Loucy (cell line): ENCODE data around the gene VSTM5.
"Not testable (repeated sequence)": the region's sequence is repeated elsewhere in the genome, so short reads cannot be mapped to it uniquely, and the experiment has no call there.

ENCODE experiments used
- H2AFZ ChIP-seq: fragments of 200-600 bp; sonication (generic); 2 replicates; pipeline ENCODE4 v1.6.0; 2016; ENCODE audit warnings: antibody characterized with exemption, mild to moderate bottlenecking, low read length, moderate library complexity
- H3F3A ChIP-seq: fragments of 200-600 bp; 2 replicates; pipeline ENCODE4 v1.6.0; 2016; ENCODE audit warnings: antibody characterized with exemption, low read depth, mild to moderate bottlenecking
- H3K27me3 ChIP-seq: fragments of 200-600 bp; sonication (generic); 2 replicates; pipeline ENCODE4 v1.6.1; 2014; ENCODE audit warnings: low read length, mild to moderate bottlenecking; ENCODE audit not compliant: insufficient read depth, poor library complexity, severe bottlenecking
- H3K36me3 ChIP-seq: fragments of 200-600 bp; sonication (generic); 2 replicates; pipeline ENCODE4 v1.6.1; 2016; ENCODE audit warnings: low read length; ENCODE audit not compliant: insufficient read depth
- H3K4me1 ChIP-seq: fragments of 200-600 bp; sonication (generic); 2 replicates; pipeline ENCODE4 v1.5.1; 2014; ENCODE audit warnings: low read length, mild to moderate bottlenecking; ENCODE audit not compliant: insufficient read depth, poor library complexity, severe bottlenecking
- H3K4me2 ChIP-seq: fragments of 200-600 bp; sonication (generic); 2 replicates; pipeline ENCODE4 v1.6.0; 2014; ENCODE audit warnings: antibody characterized with exemption, low read length, low read depth, mild to moderate bottlenecking; ENCODE audit not compliant: poor library complexity, severe bottlenecking
- H3K4me3 ChIP-seq: fragments of 200-600 bp; sonication (generic); 2 replicates; pipeline ENCODE4 v1.5.1; 2014; ENCODE audit warnings: low read length, mild to moderate bottlenecking, mixed read lengths; ENCODE audit not compliant: poor library complexity, severe bottlenecking
- H3K79me2 ChIP-seq: fragments of 200-600 bp; sonication (generic); 2 replicates; pipeline ENCODE4 v1.6.1; 2014; ENCODE audit warnings: low read length; ENCODE audit not compliant: insufficient read depth
- H3K9ac ChIP-seq: fragments of 200-600 bp; sonication (generic); 2 replicates; pipeline ENCODE4 v1.6.0; 2014; ENCODE audit warnings: mild to moderate bottlenecking, low read depth, low read length, moderate library complexity; ENCODE audit not compliant: poor library complexity, severe bottlenecking
- H3K9me2 ChIP-seq: fragments of 200-600 bp; sonication (generic); replicated peaks from 2 replicates; pipeline ENCODE4 v1.6.1; 2016; ENCODE audit warnings: low read depth, low read length, mixed read lengths
- H3K9me3 ChIP-seq: fragments of 200-600 bp; sonication (generic); 2 replicates; pipeline ENCODE4 v1.6.1; 2014; ENCODE audit warnings: mild to moderate bottlenecking, antibody characterized with exemption, low read length, low read depth; ENCODE audit not compliant: insufficient read depth
- H4K20me1 ChIP-seq: fragments of 200-600 bp; sonication (generic); 2 replicates; pipeline ENCODE4 v1.6.0; 2014; ENCODE audit warnings: antibody characterized with exemption, low read length, mild to moderate bottlenecking; ENCODE audit not compliant: insufficient read depth, poor library complexity, severe bottlenecking
- EZH2phosphoT487 ChIP-seq: fragments of 200-600 bp; IDR thresholded peaks from 2 replicates; pipeline ENCODE4 v1.6.1; 2018; ENCODE audit warnings: antibody characterized with exemption, mild to moderate bottlenecking, moderate library complexity, borderline replicate concordance
- TF ChIP-seq, protein P1 (sequence below): fragments of 200-600 bp; sonication (generic); conservative IDR thresholded peaks from 2 replicates; pipeline ENCODE4 v1.5.1; 2014; ENCODE audit warnings: mild to moderate bottlenecking, antibody characterized with exemption, low read length

Gene VSTM5

DNA sequence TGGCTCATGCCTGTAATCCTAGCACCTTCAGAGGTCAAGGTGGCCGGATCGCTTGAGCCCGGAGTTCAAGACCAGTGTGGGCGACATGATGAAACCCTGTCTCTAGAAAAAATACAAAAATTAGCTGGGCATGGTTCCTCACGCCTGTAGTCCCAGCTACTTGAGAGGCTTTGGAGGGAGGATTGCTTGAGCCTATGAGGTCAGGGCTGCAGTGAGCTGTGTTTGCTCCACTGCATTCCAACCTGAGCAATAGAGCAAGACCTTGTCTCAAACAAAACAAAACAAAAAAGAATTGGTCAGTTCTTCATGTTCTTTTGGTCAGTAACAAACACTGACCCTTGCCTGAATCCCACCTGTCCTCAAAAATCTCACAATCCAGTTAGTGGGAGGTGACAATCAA lies 36.7 kb upstream of the VSTM5 start:
- no peaks in the 10 kb centered on the region for H3K27me3 ChIP-seq
- H3K4me2 ChIP-seq = no peak overlapping the region
- peaks cover 3% of the 10 kb centered on the region; the same call in 1 of the 2 replicates for H3K9me3 ChIP-seq
- no peaks in the 10 kb centered on the region for H3K4me1 ChIP-seq
- H3K9ac ChIP-seq = no peak overlapping the region
- H3K4me3 ChIP-seq = no peak overlapping the region
- H3K79me2 ChIP-seq = no peaks in the 10 kb centered on the region
- H3F3A ChIP-seq = no peaks in the 10 kb centered on the region
- TF ChIP-seq, protein P1, sequence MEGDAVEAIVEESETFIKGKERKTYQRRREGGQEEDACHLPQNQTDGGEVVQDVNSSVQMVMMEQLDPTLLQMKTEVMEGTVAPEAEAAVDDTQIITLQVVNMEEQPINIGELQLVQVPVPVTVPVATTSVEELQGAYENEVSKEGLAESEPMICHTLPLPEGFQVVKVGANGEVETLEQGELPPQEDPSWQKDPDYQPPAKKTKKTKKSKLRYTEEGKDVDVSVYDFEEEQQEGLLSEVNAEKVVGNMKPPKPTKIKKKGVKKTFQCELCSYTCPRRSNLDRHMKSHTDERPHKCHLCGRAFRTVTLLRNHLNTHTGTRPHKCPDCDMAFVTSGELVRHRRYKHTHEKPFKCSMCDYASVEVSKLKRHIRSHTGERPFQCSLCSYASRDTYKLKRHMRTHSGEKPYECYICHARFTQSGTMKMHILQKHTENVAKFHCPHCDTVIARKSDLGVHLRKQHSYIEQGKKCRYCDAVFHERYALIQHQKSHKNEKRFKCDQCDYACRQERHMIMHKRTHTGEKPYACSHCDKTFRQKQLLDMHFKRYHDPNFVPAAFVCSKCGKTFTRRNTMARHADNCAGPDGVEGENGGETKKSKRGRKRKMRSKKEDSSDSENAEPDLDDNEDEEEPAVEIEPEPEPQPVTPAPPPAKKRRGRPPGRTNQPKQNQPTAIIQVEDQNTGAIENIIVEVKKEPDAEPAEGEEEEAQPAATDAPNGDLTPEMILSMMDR = no peak
- no peak for TF ChIP-seq EZH2phosphoT487
- H2AFZ ChIP-seq = no peak overlapping the region
- no peaks in the 10 kb centered on the region for H4K20me1 ChIP-seq
- H3K36me3 ChIP-seq = no peaks in the 10 kb centered on the region
- H3K9me2 ChIP-seq = no peaks in the 10 kb centered on the region

DNA sequence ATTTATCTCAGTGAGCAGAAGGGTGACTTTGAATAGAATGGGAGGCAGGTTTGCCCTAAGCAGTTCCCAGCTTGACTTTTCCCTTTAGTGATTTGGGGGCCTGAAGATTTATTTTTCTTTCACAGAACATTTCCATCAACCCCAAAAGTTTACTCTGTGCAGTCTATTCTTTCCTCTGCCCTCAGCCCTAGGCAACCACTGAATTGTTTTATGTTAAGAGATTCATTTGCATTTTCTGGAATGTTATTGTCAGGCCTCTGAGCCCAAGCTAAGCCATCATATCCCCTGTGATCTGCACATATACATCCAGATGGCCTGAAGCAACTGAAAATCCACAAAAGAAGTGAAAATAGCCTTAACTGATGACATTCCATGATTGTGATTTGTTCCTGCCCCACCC lies 28.7 kb upstream of the VSTM5 start:
- not testable (repeated sequence) for H3K79me2 ChIP-seq, H3K27me3 ChIP-seq, H2AFZ ChIP-seq, H3K4me2 ChIP-seq, H3K9me2 ChIP-seq, H3K9ac ChIP-seq, H3K36me3 ChIP-seq, H3K9me3 ChIP-seq, H3K4me1 ChIP-seq, H3K4me3 ChIP-seq, H4K20me1 ChIP-seq, H3F3A ChIP-seq

DNA sequence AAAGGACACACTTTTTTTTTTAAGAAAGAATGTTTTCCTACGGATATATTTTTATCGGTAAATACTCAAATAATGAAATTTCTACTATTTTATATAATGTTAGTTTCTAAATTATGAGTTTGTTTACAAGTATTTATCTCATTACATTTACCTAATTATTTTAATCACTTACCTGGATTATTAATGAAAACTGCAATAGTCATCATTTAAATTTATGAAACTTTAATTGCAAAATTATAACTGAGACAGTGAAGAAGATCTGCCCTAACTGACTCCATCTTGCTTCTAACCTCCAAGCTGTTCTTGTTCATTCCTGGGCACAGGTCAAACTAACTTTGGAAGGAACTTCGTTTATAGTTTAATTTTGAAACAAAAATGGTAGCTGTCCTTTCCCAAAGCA lies 25.2 kb upstream of the VSTM5 start:
- Histone ChIP-seq H3K27me3 (no peaks in the 10 kb centered on the region), H2AFZ (no peak overlapping the region), H3F3A (no peaks in the 10 kb centered on the region), H3K4me1 (no peaks in the 10 kb centered on the region), H4K20me1 (no peaks in the 10 kb centered on the region), H3K9me2 (no peaks in the 10 kb centered on the region), H3K9ac (no peak overlapping the region), H3K4me3 (no peak overlapping the region), H3K4me2 (no peak overlapping the region), H3K36me3 (no peaks in the 10 kb centered on the region), H3K79me2 (no peaks in the 10 kb centered on the region), H3K9me3 (no peaks in the 10 kb centered on the region)
- TF ChIP-seq, protein P1 = no peak
- TF ChIP-seq EZH2phosphoT487 = no peak

DNA sequence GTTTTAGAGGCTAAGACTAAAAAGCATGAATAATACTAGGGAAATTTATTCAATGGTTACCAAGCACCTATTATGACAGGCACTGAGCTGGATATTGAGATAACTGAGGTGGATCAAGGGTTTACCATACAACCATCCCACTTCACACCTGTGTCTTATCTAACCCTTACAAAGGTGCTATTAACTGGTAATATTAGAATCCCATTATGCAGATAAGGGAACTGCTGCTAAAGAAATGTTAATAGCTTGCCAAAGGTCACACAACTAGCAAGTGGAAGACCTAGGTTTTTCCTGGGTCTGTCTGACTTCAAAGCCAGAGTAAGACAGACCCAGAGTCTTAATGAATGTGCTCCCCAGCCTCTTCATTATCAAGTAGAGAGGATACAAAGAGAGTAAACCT lies 21.1 kb upstream of the VSTM5 start:
- no peak for TF ChIP-seq EZH2phosphoT487
- TF ChIP-seq, protein P1 = no peak
- Histone ChIP-seq H3K9ac (no peak overlapping the region), H3K4me1 (no peaks in the 10 kb centered on the region), H3K27me3 (no peaks in the 10 kb centered on the region), H3K9me2 (no peaks in the 10 kb centered on the region), H3K4me2 (no peak overlapping the region), H4K20me1 (no peaks in the 10 kb centered on the region), H3K4me3 (no peak overlapping the region), H3K79me2 (no peaks in the 10 kb centered on the region), H3K36me3 (no peaks in the 10 kb centered on the region), H2AFZ (no peak overlapping the region), H3K9me3 (no peaks in the 10 kb centered on the region), H3F3A (no peaks in the 10 kb centered on the region)
